A549 (cell line): ENCODE results near the gene RAP2C. TPM values are rescaled to one million over a fixed set of nuclear protein-coding genes. Genes with fewer than 3 reads are reported as not detected.
A peak's percentile ranks its signal among the peaks of the same experiment; 100 is the strongest.

Experiments used
- ATAC-seq, 2 experiments: fragments of 200-7000 bp in 1 of 2; fragments of >200 bp in 1 of 2; cut with Nextera tagmentation in 1 of 2; cut with Tn5 transposase in 1 of 2; 3 replicates each; pipeline versions ENCODE4 v1.8.0 to v1.9.1; 2018 to 2020; ENCODE audit warnings: mild to moderate bottlenecking in 1 of 2, moderate library complexity in 1 of 2
- CTCF ChIA-PET: fragments of 300-600 bp; sonication (Branson Sonifier 250); formaldehyde crosslinking; extraction: SDS; loops from one replicate; lab custom pipeline; 2021; ENCODE audit warnings: antibody characterized with exemption, inconsistent platforms; lab: Yijun Ruan, JAX
- POLR2A ChIA-PET: fragments of 350-600 bp; formaldehyde crosslinking; extraction: SDS; loops from one replicate; lab custom pipeline; 2021; ENCODE audit warnings: antibody characterized with exemption, inconsistent platforms; lab: Yijun Ruan, JAX
- DNase-seq, 2 experiments: peaks; one replicate each; pipeline versions ENCODE4 v3.0.0 to v3.0.0-alpha.2; 2011 to 2016; ENCODE audit warnings: low read depth in 1 of 2, low spot score in 1 of 2
- FAIRE-seq: peaks from 2 replicates; lab custom pipeline; 2011; peaks lifted over from hg19 to GRCh38; lab: Jason Lieb, UNC
- H3K27ac ChIP-seq, 2 experiments: fragments of >200 bp; sonication (Bioruptor Twin); formaldehyde crosslinking; 3 replicates each; pipeline ENCODE4 v1.5.1; 2016 to 2017
- H3K4me1 ChIP-seq: fragments of >200 bp; sonication (Bioruptor Twin); formaldehyde crosslinking; 3 replicates; pipeline ENCODE4 v1.6.1; 2016
- H3K4me2 ChIP-seq: fragments of >200 bp; sonication (Bioruptor Twin); formaldehyde crosslinking; 3 replicates; pipeline ENCODE4 v1.6.1; 2016
- H3K4me3 ChIP-seq: fragments of >200 bp; sonication (Bioruptor Twin); formaldehyde crosslinking; 3 replicates; pipeline ENCODE4 v1.5.1; 2016
- H3K9me3 ChIP-seq: fragments of >200 bp; sonication (Bioruptor Twin); formaldehyde crosslinking; 3 replicates; pipeline ENCODE4 v1.6.1; 2016
- BCL3 ChIP-seq: fragments of >200 bp; sonication (Bioruptor Twin); formaldehyde crosslinking; IDR thresholded peaks from 3 replicates; pipeline ENCODE4 v1.6.1; 2016
- CBX8 ChIP-seq: fragments of 200-600 bp; sonication (generic); IDR thresholded peaks from 2 replicates; pipeline ENCODE4 v1.6.1; 2016
- CEBPB ChIP-seq, 2 experiments: fragments of >200 bp in 1 of 2; sonication (Bioruptor Twin) in 1 of 2; formaldehyde crosslinking in 1 of 2; IDR thresholded peaks; 2 replicates each; pipeline ENCODE4 v1.6.1; 2012 to 2016
- FOXS1 ChIP-seq: fragments of 250-450 bp; sonication (Bioruptor Pico); IDR thresholded peaks from 2 replicates; pipeline ENCODE4 v1.5.0; 2020; ENCODE audit warnings: mild to moderate bottlenecking, moderate library complexity
- GATA3 ChIP-seq: IDR thresholded peaks from 2 replicates; pipeline ENCODE4 v1.6.1; 2012; ENCODE audit warnings: borderline replicate concordance
- HES2 ChIP-seq: fragments of >200 bp; sonication (Bioruptor Twin); formaldehyde crosslinking; IDR thresholded peaks from 2 replicates; pipeline ENCODE4 v1.6.1; 2016
- KDM1A ChIP-seq: fragments of 200-600 bp; sonication (generic); IDR thresholded peaks from 2 replicates; pipeline ENCODE4 v1.6.1; 2016; ENCODE audit warnings: low read depth, mild to moderate bottlenecking
- KDM5A ChIP-seq: fragments of 200-600 bp; sonication (generic); IDR thresholded peaks from 2 replicates; pipeline ENCODE4 v1.6.1; 2016; ENCODE audit warnings: antibody characterized with exemption, mild to moderate bottlenecking
- MAFK ChIP-seq: fragments of 450-650 bp; IDR thresholded peaks from 2 replicates; pipeline ENCODE4 v1.6.1; 2014; ENCODE audit not compliant: partially characterized antibody
- NPAS2 ChIP-seq: fragments of 250-450 bp; sonication (Bioruptor Pico); IDR thresholded peaks from 2 replicates; pipeline ENCODE4 v1.8.0; 2022; ENCODE audit warnings: mild to moderate bottlenecking, moderate library complexity, borderline replicate concordance
- POLR2A ChIP-seq: IDR thresholded peaks from 2 replicates; pipeline ENCODE4 v1.6.1; 2012; ENCODE audit warnings: mild to moderate bottlenecking, low read length
- RARB ChIP-seq: fragments of 250-450 bp; sonication (Bioruptor Pico); IDR thresholded peaks from 2 replicates; pipeline ENCODE4 v1.8.0; 2021; ENCODE audit warnings: mild to moderate bottlenecking, moderate library complexity
- RNF2 ChIP-seq: fragments of 200-600 bp; sonication (generic); IDR thresholded peaks from 2 replicates; pipeline ENCODE4 v1.6.1; 2016; ENCODE audit warnings: low read depth, mild to moderate bottlenecking, antibody characterized with exemption, moderate library complexity, borderline replicate concordance
- SMC3 ChIP-seq: fragments of >200 bp; sonication (Bioruptor Twin); formaldehyde crosslinking; IDR thresholded peaks from 3 replicates; pipeline ENCODE4 v1.6.1; 2018; ENCODE audit warnings: inconsistent platforms
- SREBF2 ChIP-seq: fragments of 450-650 bp; IDR thresholded peaks from 2 replicates; pipeline ENCODE4 v1.6.1; 2014; ENCODE audit warnings: mild to moderate bottlenecking, moderate library complexity
- TP53 ChIP-seq: fragments of 250-450 bp; sonication (Bioruptor Pico); IDR thresholded peaks from 2 replicates; pipeline ENCODE4 v1.5.0; 2021; ENCODE audit warnings: mild to moderate bottlenecking, moderate library complexity
- USF2 ChIP-seq: fragments of 450-650 bp; IDR thresholded peaks from 2 replicates; pipeline ENCODE4 v1.6.1; 2014; ENCODE audit warnings: antibody characterized with exemption
- ZC3H11A ChIP-seq: fragments of 450-650 bp; IDR thresholded peaks from 2 replicates; pipeline ENCODE4 v1.6.1; 2014; ENCODE audit warnings: antibody characterized with exemption, mild to moderate bottlenecking
- WGBS: methylation state at CpG from one replicate; pipeline ENCODE4 v1.1.6; 2017; ENCODE audit errors: missing lambda C conversion rate; 5-methylcytosine and 5-hydroxymethylcytosine counted together
- polyA plus RNA-seq, 4 experiments: library from polyadenylated mRNA; depleted of rRNA in 3 of 4; stranded (reverse); fragments of >200 nt; fragmentation: RNase III in 1 of 4; extraction: RNeasy Plus Mini Kit Qiagen cat#74134 plus additional on column Dnase treatment in 1 of 4; gene quantifications; 2 replicates in 3 of 4; 3 replicates in 1 of 4; pipeline ENCODE4 v1.2.3, GENCODE V29; 2011 to 2017
- TF ChIP-seq, protein P1 (sequence below): IDR thresholded peaks from 2 replicates; pipeline ENCODE4 v1.6.1; 2012; ENCODE audit warnings: low read depth, borderline replicate concordance
- TF ChIP-seq, protein P2 (sequence below): fragments of 250-450 bp; sonication (Bioruptor Pico); IDR thresholded peaks from 2 replicates; pipeline ENCODE4 v1.5.0; 2020; ENCODE audit warnings: low read depth, mild to moderate bottlenecking, moderate library complexity
- TF ChIP-seq, protein P3 (sequence below): IDR thresholded peaks from 2 replicates; pipeline ENCODE4 v1.6.1; 2012
- TF ChIP-seq, protein P4 (sequence below): fragments of 250-450 bp; sonication (Bioruptor Pico); IDR thresholded peaks from 2 replicates; pipeline ENCODE4 v1.5.0; 2021; ENCODE audit warnings: mild to moderate bottlenecking, moderate library complexity, borderline replicate concordance

Gene RAP2C
- polyA plus RNA-seq, 2 of the 4 experiments (the other 2 are of a cell fraction), result 25.8 to 27.2 TPM

DNA sequence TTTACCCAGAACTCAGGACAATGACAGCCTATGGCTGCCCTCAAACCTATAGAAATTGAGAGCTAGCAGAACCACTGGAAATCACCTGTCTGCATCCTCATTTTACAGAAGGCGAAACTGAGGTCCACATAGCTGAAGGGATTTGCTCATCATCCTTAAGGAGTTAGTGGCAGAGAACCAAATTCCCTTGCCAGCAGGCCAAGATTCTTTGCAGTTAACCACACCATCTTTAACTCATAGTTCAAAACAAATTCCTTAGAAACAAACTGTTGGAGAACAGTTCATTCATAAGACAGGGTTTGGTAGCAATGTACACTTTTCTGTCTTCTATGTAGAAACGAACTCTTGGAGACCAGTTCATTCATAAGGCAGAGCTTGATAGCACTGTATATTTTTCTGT lies 37.9 kb upstream of the RAP2C start (continued):
- TF ChIP-seq, protein P1, sequence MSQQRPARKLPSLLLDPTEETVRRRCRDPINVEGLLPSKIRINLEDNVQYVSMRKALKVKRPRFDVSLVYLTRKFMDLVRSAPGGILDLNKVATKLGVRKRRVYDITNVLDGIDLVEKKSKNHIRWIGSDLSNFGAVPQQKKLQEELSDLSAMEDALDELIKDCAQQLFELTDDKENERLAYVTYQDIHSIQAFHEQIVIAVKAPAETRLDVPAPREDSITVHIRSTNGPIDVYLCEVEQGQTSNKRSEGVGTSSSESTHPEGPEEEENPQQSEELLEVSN, result no peak
- TF ChIP-seq KDM5A (no peak), ZC3H11A (no peak)

DNA sequence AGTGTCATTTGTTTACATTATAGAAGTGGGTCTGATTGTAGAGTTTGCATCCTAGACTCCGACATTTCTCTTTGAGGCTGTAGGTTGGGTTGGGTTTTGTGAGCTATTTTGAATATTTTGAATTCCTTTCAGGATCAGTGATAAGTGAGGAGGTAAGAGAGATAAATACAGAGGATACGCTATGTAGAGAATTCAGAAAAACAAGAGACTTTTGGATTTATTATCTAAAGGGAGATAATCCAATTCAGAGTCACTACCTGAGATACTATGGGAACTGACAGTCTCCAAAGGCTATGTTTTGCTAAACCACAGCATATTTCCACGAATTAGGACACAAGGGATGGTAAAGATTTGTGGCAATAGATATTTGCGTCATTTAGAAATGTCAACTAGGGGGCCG lies 16.9 kb upstream of the RAP2C start:
- ATAC-seq (no peak), DNase-seq (no peak), FAIRE-seq (no peak)
- ChIA-PET CTCF (no interaction called here), POLR2A (no interaction called here)
- WGBS, result 77% methylated on average over 5 of the region's 5 CpGs
- H3K4me2 ChIP-seq, result no peak overlapping the region
- no peaks in the 10 kb centered on the region for H3K9me3 ChIP-seq
- H3K27ac ChIP-seq, result no peak overlapping the region
- TF ChIP-seq HES2 (no peak), TP53 (no peak), NPAS2 (CRISPR knock-in tag) (no peak), BCL3 (no peak), RNF2 (no peak), CBX8 (no peak), SREBF2 (no peak), POLR2A (no peak), KDM1A (no peak), FOXS1 (CRISPR knock-in tag) (no peak), RARB (no peak), USF2 (no peak), SMC3 (no peak), CEBPB (IDR thresholded peaks at IDR 0.05) (no peak), GATA3 (no peak)
- TF ChIP-seq, protein P2, sequence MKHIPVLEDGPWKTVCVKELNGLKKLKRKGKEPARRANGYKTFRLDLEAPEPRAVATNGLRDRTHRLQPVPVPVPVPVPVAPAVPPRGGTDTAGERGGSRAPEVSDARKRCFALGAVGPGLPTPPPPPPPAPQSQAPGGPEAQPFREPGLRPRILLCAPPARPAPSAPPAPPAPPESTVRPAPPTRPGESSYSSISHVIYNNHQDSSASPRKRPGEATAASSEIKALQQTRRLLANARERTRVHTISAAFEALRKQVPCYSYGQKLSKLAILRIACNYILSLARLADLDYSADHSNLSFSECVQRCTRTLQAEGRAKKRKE (CRISPR knock-in tag), result no peak
- TF ChIP-seq, protein P3, sequence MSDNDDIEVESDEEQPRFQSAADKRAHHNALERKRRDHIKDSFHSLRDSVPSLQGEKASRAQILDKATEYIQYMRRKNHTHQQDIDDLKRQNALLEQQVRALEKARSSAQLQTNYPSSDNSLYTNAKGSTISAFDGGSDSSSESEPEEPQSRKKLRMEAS, result no peak
- H3K4me1 ChIP-seq, result 0 out of 3 replicates have a peak, but pooled peaks cover 2% of the 10 kb centered on the region
- no peak overlapping the region for H3K4me3 ChIP-seq

GRCh38 chrX:132235488-132235887 lies 16.2 kb upstream of the RAP2C start:
- peak; percentile 62 for TF ChIP-seq MAFK
- TF ChIP-seq, protein P4, sequence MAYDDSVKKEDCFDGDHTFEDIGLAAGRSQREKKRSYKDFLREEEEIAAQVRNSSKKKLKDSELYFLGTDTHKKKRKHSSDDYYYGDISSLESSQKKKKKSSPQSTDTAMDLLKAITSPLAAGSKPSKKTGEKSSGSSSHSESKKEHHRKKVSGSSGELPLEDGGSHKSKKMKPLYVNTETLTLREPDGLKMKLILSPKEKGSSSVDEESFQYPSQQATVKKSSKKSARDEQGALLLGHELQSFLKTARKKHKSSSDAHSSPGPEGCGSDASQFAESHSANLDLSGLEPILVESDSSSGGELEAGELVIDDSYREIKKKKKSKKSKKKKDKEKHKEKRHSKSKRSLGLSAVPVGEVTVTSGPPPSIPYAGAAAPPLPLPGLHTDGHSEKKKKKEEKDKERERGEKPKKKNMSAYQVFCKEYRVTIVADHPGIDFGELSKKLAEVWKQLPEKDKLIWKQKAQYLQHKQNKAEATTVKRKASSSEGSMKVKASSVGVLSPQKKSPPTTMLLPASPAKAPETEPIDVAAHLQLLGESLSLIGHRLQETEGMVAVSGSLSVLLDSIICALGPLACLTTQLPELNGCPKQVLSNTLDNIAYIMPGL, result no peak
- TF ChIP-seq, all 56 proteins: peak for 1
- 58% methylated on average over 5 of the region's 5 CpGs for WGBS
- no peak overlapping the region for H3K4me3 ChIP-seq
- H3K4me2 ChIP-seq, result no peak overlapping the region
- ChIA-PET POLR2A (no interaction called here), CTCF (no interaction called here)
- DNase-seq (no peak), FAIRE-seq (no peak), ATAC-seq (no peak)
- H3K4me1 ChIP-seq, result 0 out of 3 replicates have a peak, but pooled peaks cover 8% of the 10 kb centered on the region
- H3K9me3 ChIP-seq, result no peaks in the 10 kb centered on the region
- no peak overlapping the region for H3K27ac ChIP-seq
